GM21786 (cell line): ENCODE data around the gene AURKAIP1.
A peak's percentile ranks its signal among the peaks of the same experiment; 100 is the strongest.

Experiments used
- ATAC-seq: cut with Tn5 transposase; IDR thresholded peaks from one replicate; pipeline ENCODE4 v1.9.1; 2021; ENCODE audit not compliant: unreplicated experiment

The AURKAIP1 gene

GRCh38 chr1:1335283-1335682 is 39.7 kb downstream of the AURKAIP1 start:
- ATAC-seq, result no peak

- ATAC-seq, result no peak
Observed at GRCh38 chr1:1334835-1335234, 40.2 kb downstream of the AURKAIP1 start.

- ATAC-seq, result no peak
Observed at GRCh38 chr1:1333551-1334241, 41.3 kb downstream of the AURKAIP1 start.

- no peak for ATAC-seq
Observed at GRCh38 chr1:1332774-1333480, 42.1 kb downstream of the AURKAIP1 start.

GRCh38 chr1:1332031-1332755 is 42.8 kb downstream of the AURKAIP1 start:
- no peak for ATAC-seq

GRCh38 chr1:1331068-1331965 is 43.7 kb downstream of the AURKAIP1 start, which contains the start of gene TAS1R3:
TSS of gene TAS1R3 (plus strand) at chr1:1331280. CDS start at chr1:1331346, 66 bp downstream.
- no peak for ATAC-seq

- no peak for ATAC-seq
Observed at GRCh38 chr1:1330366-1331067, 44.5 kb downstream of the AURKAIP1 start.

- no peak for ATAC-seq
Observed at GRCh38 chr1:1329304-1330210, 45.5 kb downstream of the AURKAIP1 start.

- ATAC-seq, result no peak
Observed at GRCh38 chr1:1328254-1328653, 46.8 kb downstream of the AURKAIP1 start.

GRCh38 chr1:1327291-1327690 is 47.7 kb downstream of the AURKAIP1 start:
- ATAC-seq, result no peak

GRCh38 chr1:1326075-1326605 is 48.9 kb downstream of the AURKAIP1 start:
- ATAC-seq, result no peak

GRCh38 chr1:1325288-1326074 is 49.5 kb downstream of the AURKAIP1 start:
- no peak for ATAC-seq

- ATAC-seq, result peak; percentile 73
Observed at GRCh38 chr1:1324524-1325287, 50.3 kb downstream of the AURKAIP1 start, which contains the start of the genes CPTP and INTS11. TSS of gene CPTP (plus strand) at chr1:1324802. CDS start at chr1:1326911, 2,109 bp downstream. TSS of gene INTS11 (minus strand) at chr1:1324660. CDS start at chr1:1324608, 52 bp downstream.

GRCh38 chr1:1324084-1324523 is 50.9 kb downstream of the AURKAIP1 start:
- ATAC-seq, result peak; percentile 18
